ENCODE data around the gene CIB2.

DNA sequence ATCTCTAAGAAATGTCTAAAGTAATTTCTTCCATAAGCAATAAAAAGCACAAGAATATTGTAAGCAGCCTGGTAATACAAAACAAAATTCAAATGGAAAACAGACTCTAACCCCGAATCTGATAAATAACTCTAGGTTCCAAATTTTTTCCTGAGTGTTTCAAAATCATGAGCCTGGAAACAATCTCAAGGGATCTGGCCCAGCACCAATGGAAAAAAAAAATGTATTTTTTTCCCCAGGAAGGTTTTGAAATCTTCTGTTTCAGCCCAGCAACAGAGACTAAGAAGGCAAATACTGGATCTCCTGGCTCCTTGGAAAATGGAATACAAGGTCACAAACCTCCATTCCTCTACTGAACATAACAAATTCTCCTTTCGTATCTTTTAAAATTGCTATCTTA lies 66.7 kb downstream of the CIB2 start:
- TF ChIP-seq, protein P1, sequence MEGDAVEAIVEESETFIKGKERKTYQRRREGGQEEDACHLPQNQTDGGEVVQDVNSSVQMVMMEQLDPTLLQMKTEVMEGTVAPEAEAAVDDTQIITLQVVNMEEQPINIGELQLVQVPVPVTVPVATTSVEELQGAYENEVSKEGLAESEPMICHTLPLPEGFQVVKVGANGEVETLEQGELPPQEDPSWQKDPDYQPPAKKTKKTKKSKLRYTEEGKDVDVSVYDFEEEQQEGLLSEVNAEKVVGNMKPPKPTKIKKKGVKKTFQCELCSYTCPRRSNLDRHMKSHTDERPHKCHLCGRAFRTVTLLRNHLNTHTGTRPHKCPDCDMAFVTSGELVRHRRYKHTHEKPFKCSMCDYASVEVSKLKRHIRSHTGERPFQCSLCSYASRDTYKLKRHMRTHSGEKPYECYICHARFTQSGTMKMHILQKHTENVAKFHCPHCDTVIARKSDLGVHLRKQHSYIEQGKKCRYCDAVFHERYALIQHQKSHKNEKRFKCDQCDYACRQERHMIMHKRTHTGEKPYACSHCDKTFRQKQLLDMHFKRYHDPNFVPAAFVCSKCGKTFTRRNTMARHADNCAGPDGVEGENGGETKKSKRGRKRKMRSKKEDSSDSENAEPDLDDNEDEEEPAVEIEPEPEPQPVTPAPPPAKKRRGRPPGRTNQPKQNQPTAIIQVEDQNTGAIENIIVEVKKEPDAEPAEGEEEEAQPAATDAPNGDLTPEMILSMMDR (IDR thresholded peaks at IDR 0.05; ENCODE audit: poor library complexity) = no peak
- TF ChIP-seq EZH2phosphoT487 (IDR thresholded peaks at IDR 0.05; ENCODE audit: low read depth, severe bottlenecking, unreplicated experiment) (no peak), EZH2 (IDR thresholded peaks at IDR 0.05; ENCODE audit: borderline replicate concordance) (no peak)
